Measurements from ENCODE around the gene PUSL1.

DNA sequence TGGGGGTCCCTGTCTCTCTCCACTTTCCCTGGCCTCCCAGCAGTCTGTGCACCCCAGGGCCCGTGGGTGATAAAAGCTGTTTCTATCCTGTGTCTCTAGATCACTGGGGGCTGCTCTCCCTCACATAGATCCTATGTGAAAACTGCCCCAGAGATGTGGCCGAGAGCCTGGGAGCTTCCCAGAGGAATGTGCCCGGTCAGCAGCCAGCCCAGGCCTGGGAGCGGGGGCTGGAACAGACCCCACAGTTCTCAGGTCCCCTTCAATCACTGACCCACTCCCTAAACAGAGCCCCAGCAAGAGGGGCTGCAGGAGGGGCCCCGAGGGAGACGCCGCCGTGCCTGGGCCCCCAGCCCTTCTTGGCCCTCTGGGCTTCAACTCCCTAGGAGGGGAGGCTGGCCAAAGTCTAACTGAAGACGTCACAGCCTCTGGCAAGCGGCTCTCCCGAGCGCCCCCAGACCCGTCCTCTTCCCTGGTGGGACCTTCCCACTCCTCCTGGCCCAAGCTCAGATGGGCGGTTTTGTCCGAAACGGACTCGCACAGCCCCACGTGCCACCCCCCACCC lies 49.6 kb downstream of the PUSL1 start:
- TF ChIP-seq, protein P1, sequence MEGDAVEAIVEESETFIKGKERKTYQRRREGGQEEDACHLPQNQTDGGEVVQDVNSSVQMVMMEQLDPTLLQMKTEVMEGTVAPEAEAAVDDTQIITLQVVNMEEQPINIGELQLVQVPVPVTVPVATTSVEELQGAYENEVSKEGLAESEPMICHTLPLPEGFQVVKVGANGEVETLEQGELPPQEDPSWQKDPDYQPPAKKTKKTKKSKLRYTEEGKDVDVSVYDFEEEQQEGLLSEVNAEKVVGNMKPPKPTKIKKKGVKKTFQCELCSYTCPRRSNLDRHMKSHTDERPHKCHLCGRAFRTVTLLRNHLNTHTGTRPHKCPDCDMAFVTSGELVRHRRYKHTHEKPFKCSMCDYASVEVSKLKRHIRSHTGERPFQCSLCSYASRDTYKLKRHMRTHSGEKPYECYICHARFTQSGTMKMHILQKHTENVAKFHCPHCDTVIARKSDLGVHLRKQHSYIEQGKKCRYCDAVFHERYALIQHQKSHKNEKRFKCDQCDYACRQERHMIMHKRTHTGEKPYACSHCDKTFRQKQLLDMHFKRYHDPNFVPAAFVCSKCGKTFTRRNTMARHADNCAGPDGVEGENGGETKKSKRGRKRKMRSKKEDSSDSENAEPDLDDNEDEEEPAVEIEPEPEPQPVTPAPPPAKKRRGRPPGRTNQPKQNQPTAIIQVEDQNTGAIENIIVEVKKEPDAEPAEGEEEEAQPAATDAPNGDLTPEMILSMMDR (IDR thresholded peaks at IDR 0.05), result no peak
- no peak for TF ChIP-seq POLR2A (IDR thresholded peaks at IDR 0.05)

Data from right lobe of liver (tissue), 4 donors.